ENCODE measurements around the gene CCDC179.

DNA sequence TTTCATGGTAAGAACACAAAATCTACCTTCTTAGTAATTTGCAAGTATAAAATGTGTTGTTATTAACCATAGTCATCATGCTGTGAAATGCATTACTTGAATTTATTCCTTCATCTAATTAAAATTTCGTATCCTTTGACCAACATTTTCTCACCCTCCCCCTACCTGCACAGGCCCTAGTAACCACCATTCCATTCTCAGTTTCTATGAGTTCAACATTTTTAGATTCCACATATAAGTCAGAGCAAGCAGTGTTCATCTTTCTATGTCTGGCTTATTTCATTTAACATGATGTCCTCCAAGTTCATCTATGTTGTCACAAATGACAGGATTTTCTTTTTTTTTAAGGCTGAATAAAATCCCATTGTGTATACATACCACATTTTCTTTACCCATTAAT, 43.5 kb upstream of the CCDC179 start:
- TF ChIP-seq, protein P1, sequence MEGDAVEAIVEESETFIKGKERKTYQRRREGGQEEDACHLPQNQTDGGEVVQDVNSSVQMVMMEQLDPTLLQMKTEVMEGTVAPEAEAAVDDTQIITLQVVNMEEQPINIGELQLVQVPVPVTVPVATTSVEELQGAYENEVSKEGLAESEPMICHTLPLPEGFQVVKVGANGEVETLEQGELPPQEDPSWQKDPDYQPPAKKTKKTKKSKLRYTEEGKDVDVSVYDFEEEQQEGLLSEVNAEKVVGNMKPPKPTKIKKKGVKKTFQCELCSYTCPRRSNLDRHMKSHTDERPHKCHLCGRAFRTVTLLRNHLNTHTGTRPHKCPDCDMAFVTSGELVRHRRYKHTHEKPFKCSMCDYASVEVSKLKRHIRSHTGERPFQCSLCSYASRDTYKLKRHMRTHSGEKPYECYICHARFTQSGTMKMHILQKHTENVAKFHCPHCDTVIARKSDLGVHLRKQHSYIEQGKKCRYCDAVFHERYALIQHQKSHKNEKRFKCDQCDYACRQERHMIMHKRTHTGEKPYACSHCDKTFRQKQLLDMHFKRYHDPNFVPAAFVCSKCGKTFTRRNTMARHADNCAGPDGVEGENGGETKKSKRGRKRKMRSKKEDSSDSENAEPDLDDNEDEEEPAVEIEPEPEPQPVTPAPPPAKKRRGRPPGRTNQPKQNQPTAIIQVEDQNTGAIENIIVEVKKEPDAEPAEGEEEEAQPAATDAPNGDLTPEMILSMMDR (IDR thresholded peaks at IDR 0.05), result no peak
- TF ChIP-seq POLR2A (IDR thresholded peaks at IDR 0.05), result no peak
- TF ChIP-seq POLR2AphosphoS5 (IDR thresholded peaks at IDR 0.05), result no peak
- no peak for TF ChIP-seq EP300 (IDR thresholded peaks at IDR 0.05)

Data from upper lobe of left lung (tissue), 4 donors.